DND-41 (cell line): ENCODE data around the gene CLOCK.

ENCODE experiments used
- EZH2 ChIP-seq: IDR thresholded peaks from 3 replicates; pipeline ENCODE4 v1.6.1; 2012; ENCODE audit warnings: borderline replicate concordance, low read depth, mild to moderate bottlenecking, moderate library complexity, low read length, inconsistent platforms; ENCODE audit not compliant: severe bottlenecking
- TF ChIP-seq, protein P1 (sequence below): IDR thresholded peaks from 2 replicates; pipeline ENCODE4 v1.5.1; 2012; ENCODE audit warnings: borderline replicate concordance, low read length, moderate library complexity, mild to moderate bottlenecking; ENCODE audit not compliant: poor library complexity, severe bottlenecking; ENCODE audit errors: extremely low read depth

- TF ChIP-seq, protein P1, sequence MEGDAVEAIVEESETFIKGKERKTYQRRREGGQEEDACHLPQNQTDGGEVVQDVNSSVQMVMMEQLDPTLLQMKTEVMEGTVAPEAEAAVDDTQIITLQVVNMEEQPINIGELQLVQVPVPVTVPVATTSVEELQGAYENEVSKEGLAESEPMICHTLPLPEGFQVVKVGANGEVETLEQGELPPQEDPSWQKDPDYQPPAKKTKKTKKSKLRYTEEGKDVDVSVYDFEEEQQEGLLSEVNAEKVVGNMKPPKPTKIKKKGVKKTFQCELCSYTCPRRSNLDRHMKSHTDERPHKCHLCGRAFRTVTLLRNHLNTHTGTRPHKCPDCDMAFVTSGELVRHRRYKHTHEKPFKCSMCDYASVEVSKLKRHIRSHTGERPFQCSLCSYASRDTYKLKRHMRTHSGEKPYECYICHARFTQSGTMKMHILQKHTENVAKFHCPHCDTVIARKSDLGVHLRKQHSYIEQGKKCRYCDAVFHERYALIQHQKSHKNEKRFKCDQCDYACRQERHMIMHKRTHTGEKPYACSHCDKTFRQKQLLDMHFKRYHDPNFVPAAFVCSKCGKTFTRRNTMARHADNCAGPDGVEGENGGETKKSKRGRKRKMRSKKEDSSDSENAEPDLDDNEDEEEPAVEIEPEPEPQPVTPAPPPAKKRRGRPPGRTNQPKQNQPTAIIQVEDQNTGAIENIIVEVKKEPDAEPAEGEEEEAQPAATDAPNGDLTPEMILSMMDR: no peak
- no peak for TF ChIP-seq EZH2
These were observed 37.4 kb downstream of the CLOCK start for GRCh38 chr4:55509266-55509665.
